K562 (cell line): ENCODE data around the gene MARCHF9. TPM values are rescaled to one million over a fixed set of nuclear protein-coding genes. Genes with fewer than 3 reads are reported as not detected.

Experiments used
- DLX4 ChIP-seq: fragments of 250-450 bp; sonication (Bioruptor Pico); IDR thresholded peaks from 2 replicates; pipeline ENCODE4 v1.6.1; 2021; ENCODE audit warnings: mild to moderate bottlenecking
- ETV5 ChIP-seq: sonication (generic); formaldehyde crosslinking; IDR thresholded peaks from 2 replicates; pipeline ENCODE4 v1.4.0; 2020; ENCODE audit warnings: low read depth, mild to moderate bottlenecking, missing genetic modification reagents
- HCFC1 ChIP-seq: IDR thresholded peaks from 2 replicates; pipeline ENCODE4 v1.6.1; 2012; ENCODE audit warnings: low read depth, low read length, improper control_type of control experiment
- RCOR1 ChIP-seq, 2 experiments: IDR thresholded peaks; 2 replicates each; pipeline ENCODE4 v1.6.1; 2012; ENCODE audit warnings: low read depth in 2 of 2, low read length in 2 of 2, borderline replicate concordance in 1 of 2, improper control_type of control experiment in 1 of 2
- RERE ChIP-seq: sonication (generic); formaldehyde crosslinking; IDR thresholded peaks from 2 replicates; pipeline ENCODE4 v1.8.0; 2023; ENCODE audit warnings: missing genetic modification reagents, mild to moderate bottlenecking, borderline replicate concordance
- SIRT6 ChIP-seq: IDR thresholded peaks from one replicate; pipeline ENCODE4 v1.6.1; 2012; ENCODE audit warnings: low read depth, mild to moderate bottlenecking, control low read depth, inconsistent platforms, low read length, moderate library complexity
- TARDBP ChIP-seq: fragments of 450-650 bp; IDR thresholded peaks from 2 replicates; pipeline ENCODE4 v1.6.1; 2016
- ZNF212 ChIP-seq: fragments of 450-650 bp; formaldehyde crosslinking; IDR thresholded peaks from 2 replicates; pipeline ENCODE4 v1.4.0; 2020; ENCODE audit warnings: mild to moderate bottlenecking
- ZNF24 ChIP-seq: fragments of 450-650 bp; IDR thresholded peaks from 2 replicates; pipeline ENCODE4 v1.6.1; 2016
- ZNF609 ChIP-seq: sonication (generic); formaldehyde crosslinking; IDR thresholded peaks from 2 replicates; pipeline ENCODE4 v1.8.1; 2023; ENCODE audit warnings: missing genetic modification reagents, mild to moderate bottlenecking, borderline replicate concordance
- polyA plus RNA-seq, 8 experiments: library from polyadenylated mRNA; depleted of rRNA in 4 of 8; stranded (reverse) in 5 of 8; unstranded in 3 of 8; fragments of >200 nt; fragmentation: Nextera tagmentation in 2 of 8; fragmentation: Illumina TruSeq in 1 of 8; extraction: Ambion mirVana in 2 of 8; extraction: Trizol in 1 of 8; gene quantifications; 2 replicates each; pipeline versions ENCODE4 v1.2.1 to v1.2.3, GENCODE V29; 2011 to 2014; ENCODE audit warnings: inconsistent platforms in 1 of 8, missing spikeins in 1 of 8
- total RNA-seq, 7 experiments: library from RNA; depleted of rRNA in 6 of 7; stranded (reverse); fragments of >200 nt in 6 of 7; fragmentation: Illumina TruSeq in 2 of 7; extraction: Trizol in 2 of 7; gene quantifications; 2 replicates each; pipeline versions ENCODE4 v1.2.1 to v1.2.3, GENCODE V29; 2011 to 2021; ENCODE audit warnings: low replicate concordance in 1 of 7
- TF ChIP-seq, protein P1 (sequence below), 2 experiments: IDR thresholded peaks; 2 replicates each; pipeline ENCODE4 v1.6.1; 2012; ENCODE audit warnings: improper control_type of control experiment in 2 of 2, low read depth in 2 of 2, low read length in 2 of 2, borderline replicate concordance in 1 of 2

The MARCHF9 gene
- total and polyA plus RNA-seq, 9 of the 15 experiments (the other 6 are each of a cell fraction or from before 2014, with no cell fraction given), result 0.80 to 12.4 (median 6.2) TPM

DNA sequence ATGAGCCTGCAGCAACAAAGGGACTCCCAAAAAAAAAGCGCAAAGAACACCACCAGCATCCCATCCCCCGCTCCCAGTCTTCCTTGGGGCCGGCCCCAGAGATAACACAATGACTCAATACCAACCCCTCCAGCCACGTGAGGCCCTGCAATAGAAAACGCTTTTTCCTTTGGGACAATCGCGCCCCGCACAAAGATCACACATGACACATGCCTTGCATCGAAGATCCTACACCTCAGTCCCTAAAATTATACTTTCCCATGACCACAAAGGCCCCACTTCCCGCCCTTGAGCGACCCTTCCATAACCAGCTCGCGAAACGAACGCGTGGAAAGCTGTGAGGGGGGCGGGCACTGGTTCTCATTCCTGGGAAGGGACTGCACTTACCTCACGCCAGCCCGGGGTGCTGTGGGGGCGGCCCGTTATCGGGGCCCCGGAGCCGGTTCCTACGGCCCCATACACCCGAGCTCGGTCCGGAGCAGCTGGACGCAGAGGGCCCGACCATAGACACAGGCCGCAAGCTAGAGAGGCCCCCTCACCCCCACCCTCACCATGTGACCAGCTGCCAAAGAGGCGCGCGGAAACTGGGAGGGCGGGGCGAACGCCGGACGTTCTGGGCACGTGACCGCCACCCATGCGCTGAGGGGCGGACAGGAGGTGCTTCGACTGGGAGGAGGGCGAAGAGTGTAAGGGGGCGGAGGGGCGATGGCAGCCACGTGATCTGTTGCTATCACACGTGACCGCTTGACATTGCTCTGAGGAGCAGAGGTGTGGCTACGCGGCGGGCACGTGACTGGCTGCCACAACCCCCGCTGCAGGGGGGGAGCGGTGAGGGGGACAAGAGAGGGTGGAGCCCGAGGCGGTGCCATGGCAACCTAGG lies 2.9 kb upstream of the MARCHF9 start, which contains the start of gene CDK4 (continued):
- TF ChIP-seq ETV5 (CRISPR knock-in tag), result peak; percentile 55
- no peak for TF ChIP-seq DLX4 (CRISPR knock-in tag)
- peak; percentile 43; the same call in 1 of the 2 replicates for TF ChIP-seq HCFC1
- no peak for TF ChIP-seq ZNF24
- TF ChIP-seq ZNF212 (CRISPR knock-in tag), result no peak
- no peak for TF ChIP-seq SIRT6
- peak in 1 of 2 experiments; percentile 81; a peak in 2 of 4 replicates for TF ChIP-seq RCOR1 (IDR thresholded peaks at IDR 0.05; ENCODE audit: borderline replicate concordance in 1 of 2, low read depth in 2 of 2, low read length in 2 of 2)
- TF ChIP-seq TARDBP, result no peak
- peak; percentile 87; the same call in 1 of the 2 replicates for TF ChIP-seq RERE (CRISPR knock-in tag)
- TF ChIP-seq, protein P1, sequence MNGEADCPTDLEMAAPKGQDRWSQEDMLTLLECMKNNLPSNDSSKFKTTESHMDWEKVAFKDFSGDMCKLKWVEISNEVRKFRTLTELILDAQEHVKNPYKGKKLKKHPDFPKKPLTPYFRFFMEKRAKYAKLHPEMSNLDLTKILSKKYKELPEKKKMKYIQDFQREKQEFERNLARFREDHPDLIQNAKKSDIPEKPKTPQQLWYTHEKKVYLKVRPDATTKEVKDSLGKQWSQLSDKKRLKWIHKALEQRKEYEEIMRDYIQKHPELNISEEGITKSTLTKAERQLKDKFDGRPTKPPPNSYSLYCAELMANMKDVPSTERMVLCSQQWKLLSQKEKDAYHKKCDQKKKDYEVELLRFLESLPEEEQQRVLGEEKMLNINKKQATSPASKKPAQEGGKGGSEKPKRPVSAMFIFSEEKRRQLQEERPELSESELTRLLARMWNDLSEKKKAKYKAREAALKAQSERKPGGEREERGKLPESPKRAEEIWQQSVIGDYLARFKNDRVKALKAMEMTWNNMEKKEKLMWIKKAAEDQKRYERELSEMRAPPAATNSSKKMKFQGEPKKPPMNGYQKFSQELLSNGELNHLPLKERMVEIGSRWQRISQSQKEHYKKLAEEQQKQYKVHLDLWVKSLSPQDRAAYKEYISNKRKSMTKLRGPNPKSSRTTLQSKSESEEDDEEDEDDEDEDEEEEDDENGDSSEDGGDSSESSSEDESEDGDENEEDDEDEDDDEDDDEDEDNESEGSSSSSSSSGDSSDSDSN (IDR thresholded peaks at IDR 0.05; ENCODE audit: borderline replicate concordance in 1 of 2, low read depth in 2 of 2, low read length in 2 of 2), result 0 out of 4 replicates have a peak, but pooled peaks of 1 of the 2 experiments have one; percentile 47
- TF ChIP-seq ZNF609 (CRISPR knock-in tag), result 0 out of 2 replicates have a peak, but pooled peaks have one; percentile 11
